Retinal pigment epithelial cell (primary cell): Measurements from ENCODE around the gene PILRB.
"Not testable (repeated sequence)": the region's sequence is repeated elsewhere in the genome, so short reads cannot be mapped to it uniquely, and the experiment has no call there.

Source experiments
- DNase-seq: peaks from one replicate; pipeline ENCODE4 v3.0.0-alpha.2; 2010; ENCODE audit warnings: low read depth
- H3K4me3 ChIP-seq: 2 replicates; pipeline ENCODE4 v1.5.1; 2011; ENCODE audit warnings: mild to moderate bottlenecking, low read length, control low read depth, moderate library complexity
- TF ChIP-seq, protein P1 (sequence below): conservative IDR thresholded peaks from 2 replicates; pipeline ENCODE4 v1.5.1; 2011; ENCODE audit warnings: low read depth, low read length, control low read depth, inconsistent platforms

PILRB gene

DNA sequence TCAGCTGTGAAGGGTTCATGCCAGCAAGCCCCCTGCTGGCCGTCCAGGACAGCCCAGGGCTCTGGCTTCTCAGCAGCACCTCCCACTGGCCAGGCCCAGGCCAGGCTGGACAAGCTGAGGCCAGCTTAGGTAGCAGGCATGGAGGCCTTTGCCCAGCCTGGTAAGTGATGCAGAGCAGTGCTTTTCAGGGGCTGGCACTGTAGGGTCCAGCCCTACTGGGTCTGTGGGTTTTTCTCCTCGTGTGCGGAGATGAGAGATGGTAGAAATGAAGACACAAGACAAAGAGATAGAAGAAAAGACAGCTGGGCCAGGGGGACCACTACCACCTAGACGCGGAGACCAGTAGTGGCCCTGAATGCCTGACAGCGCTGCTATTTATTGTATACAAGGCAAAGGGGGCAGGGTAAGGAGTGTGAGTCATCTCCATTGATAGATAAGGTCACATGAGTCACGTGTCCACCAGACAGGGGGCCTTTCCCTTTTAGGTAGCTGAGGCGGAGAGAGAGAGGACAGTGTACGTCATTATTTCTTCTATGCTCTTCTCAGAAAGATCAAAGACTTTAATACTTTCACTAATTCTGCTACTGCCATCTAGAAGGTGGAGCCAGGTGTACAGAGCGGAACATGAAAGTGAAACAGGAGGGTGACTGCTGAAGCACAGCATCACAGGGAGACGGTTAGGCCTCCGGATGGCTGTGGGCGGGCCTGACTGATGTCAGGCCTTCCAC lies 13.2 kb upstream of the PILRB start:
- H3K4me3 ChIP-seq, DNase-seq: not testable (repeated sequence)
- TF ChIP-seq, protein P1, sequence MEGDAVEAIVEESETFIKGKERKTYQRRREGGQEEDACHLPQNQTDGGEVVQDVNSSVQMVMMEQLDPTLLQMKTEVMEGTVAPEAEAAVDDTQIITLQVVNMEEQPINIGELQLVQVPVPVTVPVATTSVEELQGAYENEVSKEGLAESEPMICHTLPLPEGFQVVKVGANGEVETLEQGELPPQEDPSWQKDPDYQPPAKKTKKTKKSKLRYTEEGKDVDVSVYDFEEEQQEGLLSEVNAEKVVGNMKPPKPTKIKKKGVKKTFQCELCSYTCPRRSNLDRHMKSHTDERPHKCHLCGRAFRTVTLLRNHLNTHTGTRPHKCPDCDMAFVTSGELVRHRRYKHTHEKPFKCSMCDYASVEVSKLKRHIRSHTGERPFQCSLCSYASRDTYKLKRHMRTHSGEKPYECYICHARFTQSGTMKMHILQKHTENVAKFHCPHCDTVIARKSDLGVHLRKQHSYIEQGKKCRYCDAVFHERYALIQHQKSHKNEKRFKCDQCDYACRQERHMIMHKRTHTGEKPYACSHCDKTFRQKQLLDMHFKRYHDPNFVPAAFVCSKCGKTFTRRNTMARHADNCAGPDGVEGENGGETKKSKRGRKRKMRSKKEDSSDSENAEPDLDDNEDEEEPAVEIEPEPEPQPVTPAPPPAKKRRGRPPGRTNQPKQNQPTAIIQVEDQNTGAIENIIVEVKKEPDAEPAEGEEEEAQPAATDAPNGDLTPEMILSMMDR = peak; percentile 44

DNA sequence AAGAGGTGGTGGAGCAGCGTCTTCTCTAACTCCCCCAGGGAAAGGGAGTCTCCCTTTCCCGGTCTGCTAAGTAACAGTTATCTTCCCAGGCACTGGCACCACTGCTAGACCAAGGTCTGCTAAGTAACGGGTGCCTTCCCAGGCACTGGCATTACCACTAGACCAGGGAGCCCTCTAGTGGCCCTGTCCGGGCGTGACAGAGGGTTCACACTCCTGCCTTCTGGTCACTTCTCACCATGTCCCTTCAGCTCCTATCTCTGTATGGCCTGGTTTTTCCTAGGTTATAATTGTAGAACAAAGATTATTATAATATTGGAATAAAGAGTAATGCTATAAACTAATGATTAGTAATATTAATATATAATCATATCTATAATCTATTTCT lies 12.6 kb upstream of the PILRB start:
- TF ChIP-seq, protein P1 = peak; percentile 48
- H3K4me3 ChIP-seq, DNase-seq: not testable (repeated sequence)

DNA sequence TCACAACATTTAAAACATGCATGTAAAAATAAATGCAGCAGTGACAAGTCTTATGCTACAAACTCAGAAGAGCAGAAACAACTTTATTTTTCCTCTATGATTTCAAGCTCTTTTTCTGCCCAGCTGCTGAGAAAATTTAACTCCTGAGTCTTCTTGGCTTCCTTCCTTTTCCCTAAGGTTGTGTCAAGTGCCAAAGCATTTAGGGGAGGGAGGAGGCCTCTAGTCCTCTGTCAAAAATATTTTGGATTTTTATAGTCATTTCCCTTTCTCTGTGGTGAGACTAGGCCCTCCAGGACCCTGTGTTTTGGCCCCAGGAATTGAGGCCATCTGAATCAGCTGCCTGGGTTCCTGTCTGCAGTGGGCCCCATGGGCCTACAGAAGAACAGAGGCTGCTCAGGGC lies 11.0 kb upstream of the PILRB start:
- TF ChIP-seq, protein P1 = no peak
- no peak for DNase-seq
- no peak overlapping the region for H3K4me3 ChIP-seq

DNA sequence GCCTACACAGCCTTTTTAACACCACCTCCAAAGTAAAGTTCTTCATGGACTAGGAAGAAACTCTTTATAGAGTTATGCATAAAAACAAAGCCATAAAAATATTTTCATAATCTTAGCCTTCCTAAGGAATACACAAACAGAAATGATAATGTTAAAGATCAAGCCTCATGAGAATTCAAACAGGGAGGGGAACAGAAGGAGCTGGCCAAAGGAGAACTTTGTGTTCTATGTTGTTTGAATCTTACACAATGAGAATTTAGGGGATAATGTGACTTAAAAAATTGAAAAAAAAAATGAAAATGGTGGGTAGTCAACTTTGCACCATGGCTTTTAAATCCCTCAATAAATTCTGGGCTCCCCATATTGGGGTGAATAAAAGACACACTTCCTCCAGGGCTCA lies 9.1 kb upstream of the PILRB start:
- H3K4me3 ChIP-seq = no peak overlapping the region
- TF ChIP-seq, protein P1 = no peak
- no peak for DNase-seq

DNA sequence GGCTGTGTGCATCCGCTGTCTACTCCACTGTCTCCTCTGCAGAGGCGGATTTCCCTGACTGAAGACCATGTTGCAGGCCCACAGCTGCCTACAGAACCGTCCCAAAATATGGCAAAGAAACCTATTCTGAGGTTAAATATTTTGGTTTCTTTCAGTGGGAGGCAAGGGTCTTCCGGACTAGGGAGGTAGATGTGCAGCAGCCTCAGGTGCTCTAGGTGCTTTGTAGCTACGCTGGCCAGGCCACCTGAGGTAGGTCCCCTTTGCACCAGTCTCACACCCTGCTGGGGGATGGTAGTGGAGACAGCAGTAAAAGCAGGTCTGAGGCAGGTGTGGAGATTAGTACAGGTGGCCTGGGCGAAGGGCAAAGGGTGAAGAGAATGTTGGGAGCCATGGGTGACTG lies 8.2 kb upstream of the PILRB start:
- no peak for DNase-seq
- TF ChIP-seq, protein P1 = no peak
- no peak overlapping the region for H3K4me3 ChIP-seq

DNA sequence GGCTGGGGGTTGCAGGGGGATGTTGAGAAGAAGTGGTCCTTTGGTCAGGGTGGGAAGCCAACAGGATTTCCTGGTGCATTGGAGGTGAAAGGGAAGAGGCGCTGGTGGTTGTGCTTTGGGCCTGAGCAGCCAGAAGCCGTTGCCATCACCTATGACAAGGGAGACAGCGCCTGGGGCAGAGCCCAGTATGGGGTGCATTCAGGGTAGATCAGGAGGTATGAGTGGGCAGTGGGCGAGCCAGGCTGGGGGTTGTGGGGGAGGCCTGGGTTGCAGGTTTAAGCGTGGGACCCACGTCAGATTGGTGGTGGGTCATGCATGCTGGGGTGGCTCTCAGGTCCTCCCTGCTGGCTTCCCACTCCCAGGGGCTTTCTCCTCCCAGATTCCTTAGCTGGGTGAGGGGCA lies 6.3 kb upstream of the PILRB start:
- TF ChIP-seq, protein P1 = no peak
- no peak for DNase-seq
- no peak overlapping the region for H3K4me3 ChIP-seq

DNA sequence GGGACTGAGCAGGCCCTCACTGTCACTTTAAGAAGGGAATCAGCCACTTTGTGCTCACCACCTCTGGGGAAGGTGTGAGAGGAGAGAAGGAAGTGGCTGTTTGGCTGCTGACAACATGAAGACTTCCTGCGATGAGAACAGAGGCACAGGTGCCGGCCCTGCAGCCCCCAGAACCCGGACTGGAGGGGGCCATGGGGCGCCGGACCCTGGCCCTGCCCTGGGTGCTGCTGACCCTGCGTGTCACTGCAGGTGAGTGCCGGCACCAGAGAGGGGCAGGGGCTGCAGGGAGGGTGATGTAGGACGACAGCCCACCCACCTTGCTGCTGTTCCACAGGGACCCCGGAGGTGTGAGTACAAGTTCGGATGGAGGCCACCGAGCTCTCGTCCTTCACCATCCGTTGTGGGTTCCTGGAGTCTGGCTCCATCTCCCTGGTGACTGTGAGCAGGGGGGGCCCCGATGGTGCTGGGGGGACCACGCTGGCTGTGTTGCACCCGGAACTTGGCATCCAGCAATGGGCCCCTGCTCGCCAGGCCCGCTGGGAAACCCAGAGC lies 5.6 kb upstream of the PILRB start:
- H3K4me3 ChIP-seq, DNase-seq: not testable (repeated sequence)
